ENCODE results near the gene DNAJC1.
A peak's percentile ranks its signal among the peaks of the same experiment; 100 is the strongest.

The DNAJC1 gene

DNA sequence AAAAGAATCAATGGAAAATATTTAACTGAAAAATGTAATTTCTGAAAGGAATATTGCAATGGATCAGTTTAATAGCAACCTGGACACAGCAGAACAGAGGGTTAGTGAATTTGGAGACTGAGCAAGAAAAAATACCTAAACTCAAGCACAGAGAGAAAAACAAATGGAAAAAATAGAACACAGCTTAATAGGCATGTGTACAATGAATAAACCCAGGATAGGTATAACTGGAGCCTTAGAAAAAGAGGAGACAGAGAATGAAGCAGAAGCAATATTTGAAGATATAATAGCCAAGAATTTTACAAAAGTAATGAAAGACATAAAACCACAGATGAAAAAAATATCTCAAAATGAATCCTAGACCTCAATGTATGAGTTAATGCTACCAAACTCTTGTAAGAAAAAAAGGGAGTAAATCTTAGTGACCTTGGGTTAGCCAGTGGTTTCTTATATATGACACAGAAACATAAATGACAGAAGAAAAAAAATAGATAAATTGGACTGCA is 2.9 kb upstream of the DNAJC1 start:
- no peak for DNase-seq (ENCODE audit: low spot score)

DNA sequence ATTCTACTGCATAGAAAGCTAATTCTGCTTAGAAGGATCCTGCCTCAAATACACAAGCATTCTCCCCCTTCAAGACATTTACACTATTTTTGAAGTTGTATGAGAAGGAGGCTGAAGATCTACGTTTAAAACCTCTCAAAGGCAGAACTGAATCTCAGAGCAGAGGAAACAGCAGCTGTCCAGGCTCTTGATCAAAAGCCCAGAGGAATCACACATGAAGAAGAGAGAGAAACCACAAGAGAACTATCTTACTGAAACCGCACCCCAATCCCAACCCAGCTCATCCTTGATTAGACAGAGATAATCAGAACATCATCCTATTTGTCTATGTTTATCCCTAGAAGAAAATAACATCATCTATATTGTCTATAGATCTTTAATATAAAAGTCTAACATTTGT is 2.2 kb upstream of the DNAJC1 start:
- DNase-seq (ENCODE audit: low spot score), result no peak

DNA sequence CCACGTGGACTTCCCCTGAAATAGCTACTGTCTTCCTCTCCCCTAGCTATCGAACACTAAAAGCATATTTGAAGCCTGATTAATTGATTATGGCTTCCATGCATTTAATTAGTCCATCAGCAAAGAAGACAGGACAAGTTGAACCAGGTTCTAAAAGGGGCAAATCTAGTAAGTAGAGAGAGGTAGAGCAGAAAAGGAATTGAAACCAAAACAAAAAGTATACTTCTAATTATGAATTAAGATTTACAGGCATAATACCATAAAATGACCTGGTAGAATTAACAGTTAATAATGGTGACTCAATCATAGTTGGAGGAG is 393 bp upstream of the DNAJC1 start:
- no peak for DNase-seq (ENCODE audit: low spot score)

DNA sequence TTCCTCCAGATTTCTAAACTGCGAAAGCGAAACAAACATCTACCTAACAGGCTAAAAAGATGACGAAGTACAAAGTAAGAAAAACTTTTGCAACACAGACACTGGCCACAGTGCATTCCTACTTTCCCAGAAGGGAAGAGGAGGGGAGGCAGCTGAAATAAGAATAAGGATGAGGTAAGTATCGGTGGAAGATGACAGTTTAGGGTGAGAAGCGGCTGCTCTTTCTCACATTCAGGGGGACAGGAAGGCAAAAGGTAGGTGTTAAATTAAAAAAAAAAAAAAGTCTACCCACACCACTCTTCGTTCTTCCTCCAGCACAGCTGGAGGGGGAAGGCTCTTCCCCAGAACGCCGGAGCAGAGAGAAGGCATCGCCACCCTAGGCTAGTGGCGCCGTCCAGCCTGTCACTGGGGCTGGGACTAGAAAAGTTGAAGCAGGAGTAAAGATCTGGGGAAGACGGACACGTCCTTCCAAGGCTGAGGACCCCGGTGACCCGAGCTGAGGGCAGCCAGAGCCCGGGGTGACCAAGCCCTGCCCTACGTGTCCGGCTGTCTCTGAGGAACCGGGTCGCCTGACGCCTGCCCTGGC is 846 bp downstream of the DNAJC1 start:
- peak; percentile 33 for DNase-seq (ENCODE audit: low spot score)

DNA sequence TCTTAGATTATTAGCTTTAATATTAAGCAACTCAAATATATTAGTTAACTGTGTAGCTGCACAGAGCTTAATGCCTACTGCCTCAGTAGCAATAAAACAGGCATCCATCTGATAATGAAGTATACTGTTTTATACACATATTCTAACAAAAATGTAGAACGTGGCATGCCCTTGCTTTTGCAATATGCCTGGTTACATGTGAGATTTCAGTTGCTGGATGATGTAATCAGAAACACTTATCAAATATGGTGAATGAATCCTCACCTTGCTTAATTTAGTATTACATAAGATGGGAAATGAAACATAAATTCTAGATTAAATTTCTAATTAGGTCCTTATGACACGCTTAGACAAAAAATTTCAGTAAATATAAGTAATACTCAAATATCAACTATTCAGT is 8.0 kb downstream of the DNAJC1 start:
- DNase-seq (ENCODE audit: low spot score), result no peak

DNA sequence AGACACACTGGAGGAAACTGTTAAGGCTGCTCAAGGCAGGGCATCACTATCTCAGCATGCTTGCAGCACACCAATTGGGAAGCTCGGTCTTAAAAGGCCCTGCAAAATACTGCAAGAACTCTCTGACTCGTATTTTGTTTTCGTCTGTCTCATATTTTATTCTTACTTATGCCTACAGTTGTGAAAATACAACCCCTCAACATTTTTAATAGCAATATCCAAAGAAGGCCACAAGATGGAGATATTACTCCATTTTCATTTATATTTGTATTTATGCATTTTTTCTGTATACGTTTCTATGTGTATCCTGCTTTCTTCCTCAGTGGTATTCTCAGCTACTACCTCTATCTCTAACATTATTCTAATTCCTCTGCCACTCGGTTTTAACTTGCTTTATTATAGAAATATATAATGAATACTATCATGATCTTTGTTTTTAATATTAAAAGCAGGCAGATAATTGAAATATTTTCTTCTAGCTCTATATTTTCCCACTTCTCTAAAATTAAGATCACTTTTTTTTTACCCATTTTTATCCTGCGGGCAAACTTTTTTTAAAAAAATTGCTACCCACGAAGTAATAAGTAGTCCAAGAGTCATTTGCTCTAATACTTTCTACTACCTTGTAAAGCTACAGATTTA is 10.0 kb downstream of the DNAJC1 start:
- peak; percentile 34 for DNase-seq (ENCODE audit: low spot score)

DNA sequence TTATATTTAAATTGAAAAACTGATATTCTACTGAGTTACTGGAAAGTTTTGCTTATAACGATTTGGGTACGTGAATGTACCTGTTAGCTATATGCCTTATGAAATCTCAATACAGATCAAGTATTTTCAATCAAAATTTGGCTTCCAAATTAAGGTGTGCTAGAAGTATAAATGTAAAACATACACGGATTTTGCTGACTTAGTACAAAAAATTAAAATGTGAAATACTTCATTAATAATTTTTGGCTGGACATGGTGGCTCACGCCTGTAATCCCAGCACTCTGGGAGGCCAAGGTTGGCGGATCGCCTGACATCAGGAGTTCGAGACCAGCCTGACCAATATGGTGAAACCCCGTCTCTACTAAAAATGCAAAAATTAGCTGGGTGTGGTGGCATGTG is 11.7 kb downstream of the DNAJC1 start:
- DNase-seq (ENCODE audit: low spot score), result no peak

DNA sequence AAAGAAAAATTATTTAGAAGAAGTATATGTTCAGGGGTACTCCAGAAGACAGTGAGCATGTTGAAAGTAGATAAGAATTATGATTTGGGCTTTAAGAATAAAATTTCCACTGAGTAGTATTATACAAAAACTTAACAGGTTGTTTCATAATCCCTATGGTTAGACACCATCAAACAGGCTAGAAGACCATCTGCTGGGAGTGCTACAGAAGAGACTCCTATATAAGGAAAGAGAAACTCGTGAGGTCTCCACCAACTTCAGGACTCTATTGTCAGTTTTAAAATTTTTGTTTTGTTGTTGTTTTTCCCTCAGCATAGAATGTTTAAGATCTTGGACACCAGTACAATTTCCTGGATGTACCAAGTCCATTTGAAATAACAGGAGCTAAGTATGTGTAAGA is 13.1 kb downstream of the DNAJC1 start:
- no peak for DNase-seq (ENCODE audit: low spot score)

DNA sequence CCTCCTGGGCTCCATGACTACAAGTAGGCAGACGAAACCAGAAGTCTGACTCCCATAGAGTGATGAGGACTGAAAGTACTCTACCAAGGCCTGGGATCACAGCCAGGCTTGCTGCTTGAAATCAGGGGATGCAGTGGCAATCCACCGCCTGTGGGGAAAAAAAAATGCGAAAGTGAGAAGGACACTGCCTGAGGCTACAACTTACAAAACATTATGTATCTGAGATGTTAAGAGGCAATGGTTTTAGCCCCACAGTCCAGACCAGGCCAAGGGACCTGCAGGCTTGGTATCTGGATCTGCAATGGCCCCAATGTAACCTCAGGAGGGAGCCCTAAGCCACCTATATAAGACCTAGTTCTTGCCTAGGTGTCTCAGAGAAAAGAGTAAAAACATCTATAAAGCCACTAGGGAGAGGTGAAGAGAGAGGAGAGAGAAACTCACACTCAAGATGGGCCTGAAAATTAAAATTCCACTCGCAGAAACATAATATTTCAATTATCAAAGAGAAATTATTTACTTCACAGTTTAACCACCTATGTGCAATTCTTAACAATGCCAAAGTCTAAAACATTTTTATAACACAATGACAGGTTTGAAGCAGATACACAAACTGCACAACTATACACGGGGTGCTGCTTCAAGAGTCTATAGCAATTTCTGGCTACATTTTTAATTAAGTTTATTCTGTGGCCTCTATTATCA is 13.9 kb downstream of the DNAJC1 start:
- peak; percentile 32 for DNase-seq (ENCODE audit: low spot score)

DNA sequence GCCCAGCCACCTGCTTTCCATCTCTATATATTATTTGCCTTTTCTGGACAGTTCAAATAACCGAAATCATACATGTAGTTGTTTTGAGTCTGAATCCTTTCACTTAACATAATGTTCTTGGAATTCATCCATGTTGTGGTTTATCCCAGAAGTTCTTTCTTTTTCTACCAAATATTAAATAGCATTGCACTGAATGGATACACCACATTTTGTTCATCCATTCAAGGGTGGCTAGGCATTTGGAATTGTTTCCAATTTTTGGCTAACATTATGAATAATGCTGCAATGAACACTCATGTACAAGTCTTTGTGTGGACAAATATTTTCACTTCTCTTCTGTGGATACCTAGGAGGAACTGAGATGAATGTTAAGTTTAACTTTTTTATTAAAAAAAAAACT is 18.0 kb downstream of the DNAJC1 start:
- no peak for DNase-seq (ENCODE audit: low spot score)

DNA sequence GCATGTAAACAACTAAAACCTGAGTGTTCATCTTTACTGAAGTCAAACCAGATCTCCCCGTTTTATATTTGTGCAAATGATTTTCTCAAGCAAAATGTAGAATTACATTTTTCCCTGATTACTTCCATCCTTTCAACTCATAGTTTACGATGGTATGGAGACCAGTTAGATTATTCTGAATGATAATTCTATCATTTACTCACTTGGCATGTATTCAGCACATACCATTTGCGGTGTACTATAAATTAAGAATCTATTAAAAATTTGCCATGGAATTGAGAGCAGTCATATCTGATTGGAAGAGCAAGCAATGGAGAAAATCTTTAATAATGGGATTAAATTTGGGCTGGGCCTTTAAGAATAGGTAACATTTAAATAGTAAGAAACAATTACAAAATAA is 22.4 kb downstream of the DNAJC1 start:
- DNase-seq (ENCODE audit: low spot score), result no peak

DNA sequence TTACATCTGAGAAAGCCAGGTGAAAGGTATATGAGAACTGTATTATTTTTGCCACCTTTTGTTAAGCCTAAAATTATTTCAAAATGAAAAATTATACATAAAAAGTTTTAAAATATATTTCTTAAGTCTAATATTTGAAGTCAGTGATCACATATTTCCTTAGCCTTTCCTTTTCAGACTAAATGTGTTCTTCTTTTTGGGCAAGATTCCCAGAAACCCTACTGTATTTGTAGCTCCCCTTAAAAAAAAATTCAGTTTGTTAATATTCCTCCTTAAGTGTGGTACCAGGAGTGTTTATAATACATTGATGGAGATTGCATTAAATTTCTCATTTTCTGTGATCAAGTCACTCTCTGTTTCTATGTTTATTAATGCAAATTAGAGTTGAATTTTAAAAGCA is 22.8 kb downstream of the DNAJC1 start:
- no peak for DNase-seq (ENCODE audit: low spot score)

DNA sequence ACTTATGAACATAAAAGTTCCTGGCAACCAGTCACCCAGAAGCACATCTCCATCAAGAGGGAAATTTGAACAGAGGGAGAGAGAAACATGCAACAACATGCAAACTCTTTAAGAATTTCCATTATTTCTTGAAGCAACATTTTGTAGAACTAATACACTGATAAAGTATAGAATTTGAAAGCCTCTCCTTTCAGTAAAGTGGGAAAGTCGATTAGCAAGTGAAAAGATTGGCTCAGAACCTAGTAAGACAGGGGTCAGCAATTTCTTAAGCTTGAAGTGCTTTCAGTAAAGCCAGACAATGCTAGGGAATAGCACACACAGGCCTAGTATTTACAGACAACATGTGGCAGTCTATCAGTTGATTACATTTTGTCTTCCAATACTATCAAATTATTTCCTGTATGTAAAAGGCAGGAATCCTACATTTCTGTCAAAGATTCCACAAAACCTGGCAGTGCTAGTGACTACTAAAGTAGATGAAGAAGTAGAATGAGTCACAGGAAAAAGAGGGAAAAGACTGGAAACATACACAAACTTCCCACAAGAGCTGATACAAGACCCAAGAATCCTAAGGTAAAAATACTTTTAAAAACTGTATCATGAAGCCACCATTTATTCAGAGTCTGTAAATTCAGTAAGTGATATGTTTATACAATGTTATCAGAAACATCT is 25.2 kb downstream of the DNAJC1 start:
- no peak for DNase-seq (ENCODE audit: low spot score)

DNA sequence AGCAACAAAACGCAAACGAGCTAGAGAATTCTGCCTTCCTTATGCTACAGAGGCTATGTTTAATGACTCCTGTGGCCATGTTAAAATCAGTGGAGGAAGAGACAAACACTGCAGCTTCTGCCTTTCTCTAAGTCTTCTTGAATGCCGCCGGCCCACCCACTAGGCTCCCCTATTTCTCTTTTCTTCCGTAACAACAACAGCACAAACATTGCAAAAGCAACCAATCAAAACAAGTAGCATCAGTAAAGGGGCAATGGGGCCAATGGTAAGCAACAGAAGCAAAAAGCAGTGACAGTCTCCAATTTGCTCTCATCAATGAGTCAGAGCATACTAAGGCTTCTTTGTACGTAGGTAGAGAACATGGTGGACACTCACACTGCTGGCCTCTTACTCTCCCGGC is 26.8 kb downstream of the DNAJC1 start:
- DNase-seq (ENCODE audit: low spot score), result no peak

DNA sequence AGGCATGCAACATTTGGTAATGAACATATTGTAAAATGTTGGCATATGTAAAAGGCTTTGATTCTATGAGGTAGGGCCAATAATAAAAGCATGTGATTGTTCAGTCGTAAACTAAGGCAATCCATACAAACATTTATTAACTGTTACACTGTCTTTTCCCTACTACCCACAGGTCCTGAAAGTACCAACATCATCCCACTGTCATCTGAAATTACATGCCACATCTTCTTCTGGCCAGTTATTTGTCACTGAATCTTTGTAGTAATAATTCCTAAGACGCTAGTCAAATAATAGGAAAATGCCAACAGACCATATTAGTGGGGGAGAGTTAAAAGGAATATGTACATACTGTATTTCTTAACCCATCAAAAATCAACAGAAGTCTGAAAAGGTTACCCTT is 27.2 kb downstream of the DNAJC1 start:
- DNase-seq (ENCODE audit: low spot score), result no peak

DNA sequence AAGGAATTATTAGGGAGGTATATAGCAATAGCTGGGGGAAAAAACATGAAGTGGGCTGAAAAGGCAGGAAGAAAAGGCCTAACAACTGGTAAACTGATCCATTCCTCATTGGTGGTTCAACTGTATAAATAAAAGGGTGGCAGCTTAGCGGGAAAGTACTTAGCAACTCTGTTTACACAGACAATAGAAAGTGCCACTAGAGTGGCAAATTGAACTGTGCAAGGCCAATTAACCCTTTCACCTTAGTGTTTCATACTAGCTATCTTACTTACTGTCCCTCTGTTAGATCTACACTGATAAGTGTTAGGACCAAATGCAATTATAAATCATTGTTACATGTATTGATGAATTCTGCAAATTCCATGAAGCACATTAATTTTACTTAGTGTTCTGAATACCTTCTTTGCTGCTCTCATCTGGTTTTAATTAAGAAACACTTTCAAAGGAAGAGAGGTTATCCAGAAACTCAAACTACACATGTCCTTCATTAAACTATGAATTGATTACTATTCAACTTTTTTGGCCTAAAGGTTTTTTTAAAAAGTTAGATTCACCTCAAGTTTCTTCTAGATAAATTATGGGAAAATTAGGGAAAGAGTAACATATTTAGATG is 28.0 kb downstream of the DNAJC1 start:
- DNase-seq (ENCODE audit: low spot score), result no peak

DNA sequence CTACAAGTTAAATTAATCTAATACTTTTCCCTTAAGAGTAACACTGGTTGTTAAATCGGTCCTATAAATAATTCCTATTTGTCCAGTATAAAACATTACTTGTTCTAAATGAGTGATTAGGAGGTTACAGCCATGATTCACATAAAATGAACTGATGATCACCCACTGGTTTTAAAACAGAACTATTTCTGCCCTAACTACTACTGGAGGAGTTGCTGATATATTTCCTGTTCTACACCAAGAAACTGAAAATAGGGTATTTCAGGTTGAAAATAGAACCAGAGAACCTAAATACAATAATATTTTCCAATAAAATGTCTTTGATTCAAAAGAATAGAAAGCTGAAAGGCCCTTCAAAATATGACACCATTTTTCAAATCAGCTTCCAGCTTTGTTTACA is 30.9 kb downstream of the DNAJC1 start:
- DNase-seq (ENCODE audit: low spot score), result no peak

DNA sequence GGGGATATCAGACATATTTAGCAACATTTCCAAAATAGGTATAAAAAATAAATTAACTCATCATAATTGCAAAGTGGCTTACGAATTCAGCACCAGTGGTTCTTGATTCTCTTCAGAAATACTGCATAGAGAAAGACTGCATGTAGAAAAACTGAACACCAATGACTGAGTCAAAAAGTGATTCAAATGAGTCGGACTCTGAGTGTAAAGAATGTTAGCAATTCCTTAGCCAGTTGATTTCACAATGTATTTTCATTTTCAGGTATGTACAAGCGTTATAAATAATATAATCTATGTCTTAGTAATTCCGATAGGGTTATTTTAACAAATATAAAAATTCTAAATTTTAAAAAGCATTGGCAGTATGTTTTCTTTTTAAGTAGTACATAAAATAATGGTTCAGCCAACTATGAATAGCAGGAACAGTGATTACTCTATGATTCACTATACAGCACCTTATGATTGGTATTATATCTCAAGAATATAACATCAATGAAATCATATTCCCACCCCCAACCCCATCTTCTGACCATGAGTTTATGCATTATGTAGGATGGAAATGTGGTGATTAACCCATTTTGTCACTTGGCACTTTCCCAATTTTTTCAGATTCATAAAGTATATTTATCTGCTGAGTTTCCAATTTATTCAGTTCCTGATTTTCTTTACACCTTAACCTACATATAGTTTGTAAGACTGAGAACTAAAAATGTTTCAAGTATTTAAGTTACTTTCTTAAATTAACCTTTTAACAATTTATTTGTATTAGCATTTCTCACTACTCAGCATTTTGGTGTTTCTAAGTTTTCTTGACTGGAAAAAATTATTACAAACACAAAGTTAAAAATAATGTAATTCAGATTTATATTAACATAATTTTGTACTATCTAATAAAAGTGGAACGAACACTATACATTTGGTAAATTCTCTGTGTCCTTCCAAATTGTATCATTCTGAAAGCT is 33.9 kb downstream of the DNAJC1 start:
- no peak for DNase-seq (ENCODE audit: low spot score)

DNA sequence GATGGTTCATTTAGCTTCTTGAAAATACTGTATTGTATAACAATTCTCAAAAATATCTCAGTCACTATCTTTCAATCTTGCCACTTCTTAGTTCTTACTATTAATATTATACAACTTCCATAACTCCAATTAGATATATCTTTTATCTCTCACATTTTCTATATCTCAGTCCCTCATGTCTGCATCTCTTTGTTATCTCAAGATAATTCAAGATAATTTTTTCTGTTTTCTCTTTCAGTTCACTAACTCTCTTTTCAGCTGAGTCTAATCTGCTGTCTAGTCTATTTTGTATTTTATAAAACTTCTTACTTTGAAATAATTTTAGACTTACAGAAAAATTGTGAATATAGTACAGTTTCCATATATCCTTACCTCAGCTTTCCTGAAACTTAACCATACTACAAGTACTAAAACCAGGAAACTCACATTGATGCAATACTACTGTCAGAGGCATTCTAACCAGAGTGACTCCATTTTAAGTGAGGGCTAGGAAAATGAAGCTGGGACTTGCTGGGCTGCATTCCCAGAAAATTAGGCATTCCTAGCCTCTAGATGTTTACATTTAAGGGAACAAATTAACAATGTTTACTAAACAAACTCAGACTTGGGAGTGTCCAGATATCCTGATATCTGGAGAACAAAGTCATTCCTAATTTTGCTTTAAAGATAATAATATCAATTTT is 38.4 kb downstream of the DNAJC1 start:
- DNase-seq (ENCODE audit: low spot score), result no peak

DNA sequence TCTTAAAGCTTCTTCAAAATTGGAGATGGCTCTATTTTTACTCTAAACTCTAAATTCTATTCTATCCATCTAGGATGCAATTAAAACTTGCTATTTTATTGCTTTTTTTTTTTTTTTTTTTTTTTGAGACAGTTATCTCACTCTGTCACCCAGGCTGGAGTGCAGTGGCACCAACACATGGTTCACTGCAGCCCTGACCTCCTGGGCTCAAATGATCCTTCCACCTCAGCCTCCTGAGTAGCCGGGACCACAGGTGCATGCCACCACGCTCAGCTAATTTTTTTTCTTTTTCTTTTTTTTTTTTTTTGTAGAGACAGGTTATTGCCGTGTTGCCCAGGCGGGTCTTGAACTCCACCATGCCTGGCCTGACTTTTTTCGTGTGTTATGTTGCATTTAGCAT is 41.2 kb downstream of the DNAJC1 start:
- no peak for DNase-seq (ENCODE audit: low spot score)

DNA sequence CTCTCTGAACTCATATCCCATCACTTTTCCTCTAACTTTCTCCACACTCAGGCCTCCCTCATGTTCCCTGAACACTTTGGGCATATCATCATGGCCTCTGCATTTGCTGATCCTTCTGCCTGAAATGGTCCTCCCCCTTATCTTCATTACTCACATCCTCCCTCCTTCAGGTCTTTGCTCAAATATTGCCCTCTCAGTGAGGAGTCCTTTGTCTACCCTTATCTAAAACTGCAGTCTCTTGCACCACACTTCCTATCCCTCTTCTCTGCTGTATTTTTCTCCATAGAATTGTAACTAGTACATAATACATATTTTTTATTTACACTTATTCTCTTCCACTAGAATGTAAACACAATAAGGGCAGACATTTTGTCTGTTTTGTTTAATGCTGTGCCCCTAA is 41.7 kb downstream of the DNAJC1 start:
- DNase-seq (ENCODE audit: low spot score), result no peak
